H1 (cell line): Measurements from ENCODE around the gene BABAM2. TPM values are rescaled to one million over a fixed set of nuclear protein-coding genes. Genes with fewer than 3 reads are reported as not detected.

Experiments used
- CTCF ChIA-PET: fragments of 300-600 bp; sonication (Branson Sonifier 250); formaldehyde crosslinking; loops from one replicate; lab custom pipeline; 2021; ENCODE audit not compliant: partially characterized antibody; lab: Charles Lee
- POLR2A ChIA-PET: fragments of 300-600 bp; sonication (Branson Sonifier 250); formaldehyde crosslinking; loops from one replicate; lab custom pipeline; 2021; ENCODE audit warnings: inconsistent platforms; ENCODE audit not compliant: partially characterized antibody; lab: Charles Lee
- DNase-seq, 2 experiments: peaks; one replicate each; pipeline versions ENCODE4 v3.0.0 to v3.0.0-alpha.2; 2010 to 2022; ENCODE audit warnings: low spot score in 2 of 2, low read depth in 1 of 2, mixed read lengths in 1 of 2
- FAIRE-seq: peaks from 2 replicates; lab custom pipeline; 2011; peaks lifted over from hg19 to GRCh38; lab: Jason Lieb, UNC
- H2AFZ ChIP-seq: 2 replicates; pipeline ENCODE4 v1.8.1; 2012; ENCODE audit warnings: low read length, inconsistent platforms
- H2AK5ac ChIP-seq: 2 replicates; pipeline ENCODE4 v1.6.1; 2013; ENCODE audit warnings: low read depth, low read length
- H2BK120ac ChIP-seq: replicated peaks from 2 replicates; pipeline ENCODE3; 2013; ENCODE audit warnings: low read depth, low read length, inconsistent platforms
- H2BK12ac ChIP-seq: 2 replicates; pipeline ENCODE4 v1.6.1; 2013; ENCODE audit warnings: low read depth, low read length
- H2BK15ac ChIP-seq: 2 replicates; pipeline ENCODE4 v1.6.1; 2013; ENCODE audit warnings: low read length
- H2BK20ac ChIP-seq: 2 replicates; pipeline ENCODE4 v1.6.1; 2013; ENCODE audit warnings: low read length
- H2BK5ac ChIP-seq: 2 replicates; pipeline ENCODE4 v1.6.1; 2013; ENCODE audit warnings: low read depth, low read length
- H3K14ac ChIP-seq: 2 replicates; pipeline ENCODE4 v1.6.1; 2013; ENCODE audit warnings: inconsistent platforms; ENCODE audit not compliant: insufficient read length
- H3K18ac ChIP-seq: 2 replicates; pipeline ENCODE4 v1.6.1; 2013; ENCODE audit warnings: low read length; ENCODE audit errors: extremely low read depth
- H3K23ac ChIP-seq: 2 replicates; pipeline ENCODE4 v1.6.1; 2013; ENCODE audit warnings: inconsistent platforms; ENCODE audit not compliant: insufficient read length
- H3K23me2 ChIP-seq: 2 replicates; pipeline ENCODE4 v1.6.1; 2013; ENCODE audit warnings: low read depth, low read length
- H3K27ac ChIP-seq: 2 replicates; pipeline ENCODE4 v1.6.1; 2011; ENCODE audit warnings: low read depth, low read length, inconsistent platforms
- H3K27me3 ChIP-seq, 4 experiments: replicated peaks in 1 of 4; 1 replicate in 1 of 4; 2 replicates in 3 of 4; pipeline versions ENCODE4 v1.6.1 to v1.8.1; 2011 to 2013; ENCODE audit warnings: low read length in 3 of 4, mild to moderate bottlenecking in 3 of 4, inconsistent platforms in 2 of 4, mixed read lengths in 2 of 4, moderate library complexity in 1 of 4; ENCODE audit not compliant: control insufficient read depth in 3 of 4, insufficient read depth in 3 of 4; ENCODE audit errors: extremely low read depth in 1 of 4
- H3K36me3 ChIP-seq, 4 experiments: 2 replicates each; pipeline versions ENCODE4 v1.6.1 to v1.8.1; 2011 to 2013; ENCODE audit warnings: mild to moderate bottlenecking in 4 of 4, low read length in 3 of 4, moderate library complexity in 2 of 4, control low read depth in 1 of 4, inconsistent platforms in 1 of 4; ENCODE audit not compliant: insufficient read depth in 4 of 4, control insufficient read depth in 2 of 4
- H3K4ac ChIP-seq: replicated peaks from 2 replicates; pipeline ENCODE3; 2013; ENCODE audit warnings: low read length, low read depth, mixed read lengths, inconsistent platforms; ENCODE audit not compliant: insufficient read length
- H3K4me1 ChIP-seq, 4 experiments: replicated peaks in 1 of 4; 1 replicate in 1 of 4; 2 replicates in 3 of 4; pipeline versions ENCODE4 v1.6.1 to v1.8.1; 2011 to 2013; ENCODE audit warnings: low read length in 3 of 4, inconsistent platforms in 2 of 4, mixed read lengths in 1 of 4; ENCODE audit not compliant: insufficient read depth in 4 of 4, control insufficient read depth in 3 of 4
- H3K4me2 ChIP-seq, 2 experiments: 2 replicates each; pipeline versions ENCODE4 v1.6.1 to v1.8.1; 2011 to 2013; ENCODE audit warnings: low read depth in 2 of 2, low read length in 2 of 2, control low read depth in 1 of 2, inconsistent platforms in 1 of 2, mild to moderate bottlenecking in 1 of 2; ENCODE audit not compliant: insufficient read depth in 1 of 2
- H3K4me3 ChIP-seq, 4 experiments: fragments of 200-600, 300-600 bp in 1 of 4; sonication (generic), shearing (Covaris generic), sonication (Bioruptor Twin) in 1 of 4; 2 replicates each; pipeline versions ENCODE4 v1.5.1 to v1.8.1; 2011 to 2016; ENCODE audit warnings: low read length in 4 of 4, low read depth in 3 of 4, control low read depth in 2 of 4, inconsistent platforms in 2 of 4, mild to moderate bottlenecking in 2 of 4, mixed read lengths in 1 of 4, moderate library complexity in 1 of 4; ENCODE audit not compliant: insufficient read depth in 2 of 4; ENCODE audit errors: extremely low read depth in 1 of 4
- H3K56ac ChIP-seq: replicated peaks from 2 replicates; pipeline ENCODE3; 2013; ENCODE audit warnings: low read depth, mild to moderate bottlenecking, mixed read lengths, low read length, inconsistent platforms; ENCODE audit not compliant: insufficient read length
- H3K79me1 ChIP-seq: 2 replicates; pipeline ENCODE4 v1.6.1; 2013; ENCODE audit warnings: low read depth, low read length, control low read depth
- H3K79me2 ChIP-seq, 2 experiments: 2 replicates each; pipeline versions ENCODE4 v1.6.1 to v1.8.1; 2012 to 2013; ENCODE audit warnings: low read length in 2 of 2, mild to moderate bottlenecking in 2 of 2, inconsistent platforms in 1 of 2; ENCODE audit not compliant: insufficient read depth in 2 of 2, control insufficient read depth in 1 of 2
- H3K9ac ChIP-seq, 4 experiments: replicated peaks in 1 of 4; 1 replicate in 1 of 4; 2 replicates in 3 of 4; pipeline versions ENCODE4 v1.6.1 to v1.8.1; 2011 to 2013; ENCODE audit warnings: low read depth in 3 of 4, low read length in 3 of 4, control low read depth in 2 of 4, mild to moderate bottlenecking in 2 of 4, moderate library complexity in 2 of 4, inconsistent platforms in 1 of 4; ENCODE audit errors: extremely low read depth in 1 of 4
- H3K9me3 ChIP-seq, 2 experiments: 2 replicates each; pipeline versions ENCODE4 v1.6.1 to v1.8.1; 2012 to 2013; ENCODE audit warnings: mild to moderate bottlenecking in 2 of 2, moderate library complexity in 2 of 2, control low read depth in 1 of 2, inconsistent platforms in 1 of 2, low read depth in 1 of 2, low read length in 1 of 2, mixed read lengths in 1 of 2; ENCODE audit not compliant: insufficient read depth in 2 of 2
- H4K20me1 ChIP-seq, 2 experiments: replicated peaks in 1 of 2; 2 replicates each; pipeline versions ENCODE3 to v1.8.1; 2011 to 2013; ENCODE audit warnings: inconsistent platforms in 2 of 2, low read length in 2 of 2, mild to moderate bottlenecking in 1 of 2; ENCODE audit not compliant: insufficient read depth in 2 of 2, control insufficient read depth in 1 of 2
- H4K5ac ChIP-seq: 2 replicates; pipeline ENCODE4 v1.6.1; 2013; ENCODE audit warnings: low read length, low read depth, mixed read lengths, inconsistent platforms; ENCODE audit not compliant: insufficient read length
- H4K8ac ChIP-seq: 2 replicates; pipeline ENCODE4 v1.8.0; 2013; ENCODE audit warnings: mild to moderate bottlenecking, moderate library complexity, low read length, inconsistent platforms; ENCODE audit not compliant: insufficient read depth; ENCODE audit errors: extremely low read depth
- H4K91ac ChIP-seq: replicated peaks from 2 replicates; pipeline ENCODE3; 2013; ENCODE audit warnings: low read length, mixed read lengths, inconsistent platforms; ENCODE audit not compliant: insufficient read length
- CBX8 ChIP-seq: fragments of 300-800, 300-1000 bp; sonication (generic); IDR thresholded peaks from 2 replicates; pipeline ENCODE4 v1.7.1; 2016; ENCODE audit warnings: low read depth, low read length, borderline replicate concordance
- CHD1 ChIP-seq: IDR thresholded peaks from 2 replicates; pipeline ENCODE4 v1.6.1; 2012; ENCODE audit warnings: low read depth, low read length, improper control_type of control experiment
- CREB1 ChIP-seq: IDR thresholded peaks from 2 replicates; pipeline ENCODE4 v1.6.1; 2012; ENCODE audit warnings: inconsistent platforms
- GABPA ChIP-seq: IDR thresholded peaks from 2 replicates; pipeline ENCODE4 v1.6.1; 2011; ENCODE audit warnings: mild to moderate bottlenecking, low read length, moderate library complexity, borderline replicate concordance; ENCODE audit not compliant: insufficient read depth
- GTF2F1 ChIP-seq: IDR thresholded peaks from 2 replicates; pipeline ENCODE4 v1.6.1; 2012; ENCODE audit warnings: low read depth, low read length, improper control_type of control experiment, borderline replicate concordance
- JUND ChIP-seq: IDR thresholded peaks from 2 replicates; pipeline ENCODE4 v1.6.1; 2011; ENCODE audit warnings: mild to moderate bottlenecking, improper control_type of control experiment, low read length
- KDM5A ChIP-seq: fragments of 200-600 bp; IDR thresholded peaks from 2 replicates; pipeline ENCODE4 v1.7.1; 2012; ENCODE audit warnings: mild to moderate bottlenecking, low read length, inconsistent platforms, mixed read lengths
- POU5F1 ChIP-seq: IDR thresholded peaks from 2 replicates; pipeline ENCODE4 v1.6.1; 2011; ENCODE audit warnings: low read depth, mild to moderate bottlenecking, low read length, moderate library complexity
- RXRA ChIP-seq: IDR thresholded peaks from 2 replicates; pipeline ENCODE4 v1.6.1; 2011; ENCODE audit warnings: low read depth, mild to moderate bottlenecking, low read length, moderate library complexity; ENCODE audit not compliant: insufficient read depth
- SIX5 ChIP-seq: IDR thresholded peaks from 2 replicates; pipeline ENCODE4 v1.6.1; 2011; ENCODE audit warnings: mild to moderate bottlenecking, low read depth, low read length
- SP2 ChIP-seq: IDR thresholded peaks from 2 replicates; pipeline ENCODE4 v1.6.1; 2012; ENCODE audit warnings: mild to moderate bottlenecking, low read length, inconsistent platforms
- USF2 ChIP-seq: IDR thresholded peaks from 2 replicates; pipeline ENCODE4 v1.6.1; 2011; ENCODE audit warnings: low read length, improper control_type of control experiment
- WGBS, 2 experiments: shearing (Covaris generic) in 1 of 2; methylation state at CpG; one replicate each; pipeline versions ENCODE4 v1.1.6 to v1.1.7; 2013 to 2015; ENCODE audit warnings: low lambda C conversion rate in 2 of 2, mixed read lengths in 2 of 2, inconsistent platforms in 1 of 2, low coverage in 1 of 2, missing lambda C conversion rate in 1 of 2; ENCODE audit not compliant: insufficient replicate concordance in 2 of 2, insufficient coverage in 1 of 2, insufficient read length in 1 of 2; ENCODE audit errors: extremely low coverage in 1 of 2, missing lambda C conversion rate in 1 of 2; 5-methylcytosine and 5-hydroxymethylcytosine counted together
- polyA plus RNA-seq, 7 experiments: library from polyadenylated mRNA; depleted of rRNA in 3 of 7; stranded (reverse) in 5 of 7; unstranded in 2 of 7; fragments of >200 nt in 5 of 7; fragments of 200-250 nt in 2 of 7; gene quantifications; 1 replicate in 5 of 7; 2 replicates in 1 of 7; 4 replicates in 1 of 7; pipeline versions ENCODE4 v1.2.1 to v1.2.3, GENCODE V29; 2011 to 2013; ENCODE audit warnings: missing spikeins in 2 of 7, mixed read lengths in 2 of 7
- total RNA-seq: library from RNA; stranded (reverse); fragmentation: NEBNext Ultra II Directional; extraction: Animal tissue kit (Norgen Biotek cat#: 25700); gene quantifications from 2 replicates; pipeline ENCODE4 v1.2.1, GENCODE V29; 2021
- TF ChIP-seq, protein P1 (sequence below): IDR thresholded peaks from 2 replicates; pipeline ENCODE4 v1.6.1; 2011; ENCODE audit warnings: low read depth, mild to moderate bottlenecking, low read length; ENCODE audit not compliant: insufficient read depth

BABAM2 gene
- total and polyA plus RNA-seq, 2 of the 8 experiments (the other 6 are each of a cell fraction or from before 2014, with no cell fraction given), result 15.8 to 20.9 TPM

DNA sequence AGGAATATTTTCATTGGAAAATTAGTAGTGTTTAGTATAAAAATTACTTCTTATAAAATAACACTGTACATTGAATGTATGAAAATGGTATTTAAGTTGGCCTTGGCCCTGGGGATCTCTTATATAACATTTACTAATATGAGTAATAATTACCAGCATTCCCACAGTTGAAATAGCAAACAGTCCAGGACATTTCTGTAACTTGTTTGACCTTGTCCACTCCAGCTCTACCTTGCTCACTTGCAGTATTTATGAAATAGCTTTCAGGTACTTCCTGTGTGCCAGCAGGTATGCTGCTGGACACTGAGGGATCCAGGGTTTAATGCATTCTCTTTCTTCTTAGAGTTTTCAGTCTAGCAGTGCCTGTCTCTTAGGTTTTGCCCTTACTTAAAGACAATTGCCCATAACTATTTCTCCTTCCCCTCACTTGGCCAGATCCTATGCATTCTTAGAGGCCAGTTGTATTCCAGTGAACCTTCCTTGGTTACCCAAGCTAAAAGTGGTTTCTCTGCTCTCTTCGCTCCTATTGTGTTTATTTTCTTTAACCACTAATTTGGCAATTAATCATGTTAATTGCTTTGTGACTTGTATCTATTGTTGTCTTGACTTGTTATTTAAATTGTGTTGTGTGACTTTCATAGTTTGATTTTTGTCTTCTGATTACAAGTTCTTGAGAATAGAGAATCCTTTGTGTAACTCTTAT, 25.9 kb downstream of the BABAM2 start:
- no peaks in the 10 kb centered on the region for H3K36me3 ChIP-seq
- H2BK20ac ChIP-seq, result no peak overlapping the region
- no peak overlapping the region for H3K4me2 ChIP-seq
- 82% methylated on average over 1 of the region's 1 CpG; no CpG with 5 or more reads in 1 of the 2 experiments for WGBS, 2 experiments
- H3K9ac ChIP-seq, result no peak overlapping the region
- H2AFZ ChIP-seq, result no peak overlapping the region
- H4K20me1 ChIP-seq, result no peaks in the 10 kb centered on the region
- H3K56ac ChIP-seq, result no peak overlapping the region
- DNase-seq, result no peak
- H2BK15ac ChIP-seq, result no peak overlapping the region
- no peak overlapping the region for H3K23ac ChIP-seq
- no peak overlapping the region for H3K4me3 ChIP-seq
- no peaks in the 10 kb centered on the region for H3K79me1 ChIP-seq
- H2BK120ac ChIP-seq, result no peak overlapping the region
- H3K79me2 ChIP-seq, result no peaks in the 10 kb centered on the region
- no peak overlapping the region for H2AK5ac ChIP-seq
- no peak overlapping the region for H4K91ac ChIP-seq
- no peak overlapping the region for H3K18ac ChIP-seq
- no peak overlapping the region for H4K5ac ChIP-seq
- 0 out of 7 replicates have a peak, but pooled peaks cover 0 to 2% (median 0%) of the 10 kb centered on the region in 4 experiments for H3K4me1 ChIP-seq
- no peak for FAIRE-seq
- H3K4ac ChIP-seq, result no peak overlapping the region
- no peak overlapping the region for H2BK12ac ChIP-seq
- no peaks in the 10 kb centered on the region for H3K27me3 ChIP-seq
- ChIA-PET CTCF (no interaction called here), POLR2A (no interaction called here)
- H3K14ac ChIP-seq, result no peak overlapping the region
- no peaks in the 10 kb centered on the region for H3K23me2 ChIP-seq
- no peak overlapping the region for H3K27ac ChIP-seq
- H4K8ac ChIP-seq, result no peak overlapping the region
- H2BK5ac ChIP-seq, result no peak overlapping the region
- no peaks in the 10 kb centered on the region for H3K9me3 ChIP-seq
- TF ChIP-seq SP2 (no peak), KDM5A (no peak), USF2 (no peak), CREB1 (no peak), SIX5 (no peak), GABPA (no peak), CHD1 (no peak), GTF2F1 (no peak), POU5F1 (no peak), JUND (no peak), CBX8 (no peak), RXRA (no peak)
- TF ChIP-seq, protein P1, sequence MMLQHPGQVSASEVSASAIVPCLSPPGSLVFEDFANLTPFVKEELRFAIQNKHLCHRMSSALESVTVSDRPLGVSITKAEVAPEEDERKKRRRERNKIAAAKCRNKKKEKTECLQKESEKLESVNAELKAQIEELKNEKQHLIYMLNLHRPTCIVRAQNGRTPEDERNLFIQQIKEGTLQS, result no peak
